ENCODE results near the gene TREML4. TPM values are rescaled to one million over a fixed set of nuclear protein-coding genes. Genes with fewer than 3 reads are reported as not detected.

The TREML4 gene
- total and polyA plus RNA-seq, 10 of the 15 experiments (the other 5 are each of a cell fraction or from before 2014, with no cell fraction given), result not detected

- TF ChIP-seq BACH1 (IDR thresholded peaks at IDR 0.05; ENCODE audit: borderline replicate concordance), result no peak
- TF ChIP-seq ZNF24 (IDR thresholded peaks at IDR 0.05), result no peak
- TF ChIP-seq ZNF217 (IDR thresholded peaks at IDR 0.05), result no peak
Observed at GRCh38 chr6:41247288-41247865, 19.2 kb downstream of the TREML4 start (continued).

- Histone ChIP-seq H3K9ac (ENCODE audit: control insufficient read depth, insufficient read depth, low read length) (no peak overlapping the region), H2AFZ (ENCODE audit: control insufficient read depth, low read depth, low read length) (no peak overlapping the region), H3K9me3 (replicated peaks; ENCODE audit: control insufficient read depth, insufficient read depth, low read length) (no peaks in the 10 kb centered on the region), H3K36me3 (ENCODE audit: control insufficient read depth in 2 of 2, insufficient read depth in 2 of 2, low read length in 1 of 2) (no peaks in the 10 kb centered on the region), H3K4me3 (no peak overlapping the region), H3K4me1 (ENCODE audit: control insufficient read depth, insufficient read depth, low read length) (no peaks in the 10 kb centered on the region), H3K27ac (ENCODE audit: control insufficient read depth, insufficient read depth) (no peak overlapping the region), H4K20me1 (ENCODE audit: control insufficient read depth, insufficient read depth) (no peaks in the 10 kb centered on the region), H3K27me3 (replicated peaks in 1 of 2; ENCODE audit: control insufficient read depth in 2 of 2, insufficient read depth in 2 of 2, low read length in 1 of 2) (no peaks in the 10 kb centered on the region), H3K79me2 (ENCODE audit: control insufficient read depth, insufficient read depth, low read length) (no peaks in the 10 kb centered on the region), H3K4me2 (ENCODE audit: control insufficient read depth, insufficient read depth) (no peak overlapping the region)
- TF ChIP-seq SREBF2 (IDR thresholded peaks at IDR 0.05; ENCODE audit: low read length) (no peak), GATAD2B (conservative IDR thresholded peaks at IDR 0.05; ENCODE audit: low read depth) (peak; percentile 78), NR2C1 (IDR thresholded peaks at IDR 0.05) (0 out of 2 replicates have a peak, but pooled peaks have one; percentile 6), MEF2B (IDR thresholded peaks at IDR 0.05; ENCODE audit: partially characterized antibody, poor library complexity, severe bottlenecking) (peak; percentile 72), NR2F1 (conservative IDR thresholded peaks at IDR 0.05) (peak; percentile 69)
- no peak for ATAC-seq
- no peak for DNase-seq (ENCODE audit: low read depth, low spot score)
- ChIA-PET SMC1A (ENCODE audit: uncharacterized antibody, unreplicated experiment) (no interaction called here), POLR2A (no interaction called here), RAD21 (ENCODE audit: unreplicated experiment) (no interaction called here), CTCF (no interaction called here)
- 64% methylated on average over 7 of the region's 7 CpGs for WGBS (ENCODE audit: insufficient coverage, insufficient replicate concordance, low lambda C conversion rate, missing lambda C conversion rate)
- intact Hi-C loops (cut with micrococcal nuclease; ENCODE audit: unreplicated experiment), result no loop called here
- BruUV-seq (replicated peaks), result no TSS peak
- in situ Hi-C loops (cut with MboI), result no loop called here
- FAIRE-seq, result peak; percentile 86
Observed at GRCh38 chr6:41247882-41248705, 19.9 kb downstream of the TREML4 start.
